Gastrocnemius medialis (tissue), 4 donors: ENCODE measurements around the gene LUZP2. TPM values are rescaled to one million over a fixed set of nuclear protein-coding genes. Genes with fewer than 3 reads are reported as not detected.

Experiments used
- ATAC-seq, 2 donors: fragments of 150-250 bp; one replicate each; pipeline ENCODE4 v1.9.1; 2016
- DNase-seq, 2 donors: peaks; one replicate each; pipeline ENCODE4 v3.0.0-alpha.2; 2019
- H3K27ac ChIP-seq, 4 donors: fragments of 200-600 bp; sonication (generic); 1 replicate in 1 of 4; 2 replicates in 3 of 4; pipeline ENCODE4 v1.5.1; 2016 to 2018; ENCODE audit warnings: mild to moderate bottlenecking in 2 of 4, moderate library complexity in 1 of 4
- H3K27me3 ChIP-seq, 3 donors: fragments of 200-600 bp; sonication (generic) in 2 of 3; 1 replicate in 1 of 3; 2 replicates in 2 of 3; pipeline versions ENCODE4 v1.5.1 to v1.6.0; 2016 to 2019; ENCODE audit warnings: mild to moderate bottlenecking in 1 of 3, moderate library complexity in 1 of 3
- H3K36me3 ChIP-seq, 2 donors: fragments of 200-600 bp; sonication (generic) in 1 of 2; one replicate each; pipeline ENCODE4 v1.5.1; 2017 to 2018
- H3K4me1 ChIP-seq, 2 donors: fragments of 200-600 bp; sonication (generic) in 1 of 2; one replicate each; pipeline ENCODE4 v1.5.1; 2016 to 2017; ENCODE audit warnings: mild to moderate bottlenecking in 2 of 2
- H3K4me3 ChIP-seq, 4 donors: fragments of 200-600 bp; sonication (generic) in 3 of 4; 1 replicate in 1 of 4; 2 replicates in 3 of 4; pipeline ENCODE4 v1.5.1; 2016 to 2019; ENCODE audit warnings: mild to moderate bottlenecking in 2 of 4
- H3K9me3 ChIP-seq, 3 donors: fragments of 200-600 bp; sonication (generic) in 2 of 3; 1 replicate in 1 of 3; 2 replicates in 2 of 3; pipeline ENCODE4 v1.5.1; 2016 to 2019
- CTCF ChIP-seq, 5 experiments: fragments of 450-650 bp in 3 of 5; fragments of 200-600 bp in 2 of 5; sonication (generic) in 2 of 5; IDR thresholded peaks in 4 of 5; conservative IDR thresholded peaks in 1 of 5; 1 replicate in 4 of 5; 2 replicates in 1 of 5; pipeline ENCODE4 v1.5.1; 2016 to 2019; ENCODE audit warnings: antibody characterized with exemption in 5 of 5, mild to moderate bottlenecking in 3 of 5, moderate library complexity in 3 of 5
- POLR2A ChIP-seq, 2 donors: fragments of 450-650 bp; IDR thresholded peaks; one replicate each; pipeline ENCODE4 v1.6.1; 2017; ENCODE audit warnings: antibody characterized with exemption in 2 of 2, mild to moderate bottlenecking in 2 of 2, moderate library complexity in 2 of 2
- in situ Hi-C, 4 donors: fragments of 200-750 bp; cut with MboI; loops; one replicate each; pipeline versions ENCODE4 v1.15.0 to v1.8.0; 2017; ENCODE audit warnings: low sequenced_read_pairs in 4 of 4
- intact Hi-C: fragments of 100-400 bp; cut with DNase I; formaldehyde crosslinking; loops from one replicate; pipeline ENCODE4 v1.15.1; 2023; ENCODE audit warnings: low total_unique reads
- total RNA-seq, 4 donors: library from RNA; depleted of rRNA; stranded (reverse); fragments of >200 nt; gene quantifications; one replicate each; pipeline versions ENCODE4 v1.1.0 to v1.2.3, GENCODE V29; 2016

Gene LUZP2
- total RNA-seq, 4 donors from 2014 or later: not detected

- in situ Hi-C loops: no loop called here
- no peak for ATAC-seq
- TF ChIP-seq CTCF (IDR thresholded peaks at IDR 0.05 in 4 of 5, conservative IDR thresholded peaks at IDR 0.05 in 1 of 5): no peak
- TF ChIP-seq POLR2A (IDR thresholded peaks at IDR 0.05): no peak
- Histone ChIP-seq H3K4me3 (no peak overlapping the region), H3K36me3 (no peaks in the 10 kb centered on the region), H3K27ac (no peak overlapping the region), H3K9me3 (no peaks in the 10 kb centered on the region), H3K4me1 (no peaks in the 10 kb centered on the region), H3K27me3 (no peaks in the 10 kb centered on the region)
- intact Hi-C loops: no loop called here
- no peak for DNase-seq
Observed at GRCh38 chr11:24471084-24471483, 25.8 kb upstream of the LUZP2 start.

- DNase-seq: no peak
- H3K4me3 ChIP-seq: no peak overlapping the region
- H3K27ac ChIP-seq: no peak overlapping the region
- H3K9me3 ChIP-seq: no peaks in the 10 kb centered on the region
- no peaks in the 10 kb centered on the region for H3K27me3 ChIP-seq
- no peaks in the 10 kb centered on the region for H3K4me1 ChIP-seq
- TF ChIP-seq CTCF (IDR thresholded peaks at IDR 0.05 in 4 of 5, conservative IDR thresholded peaks at IDR 0.05 in 1 of 5): no peak
- TF ChIP-seq POLR2A (IDR thresholded peaks at IDR 0.05): no peak
- in situ Hi-C loops (no loop called here), intact Hi-C loops (no loop called here)
- no peaks in the 10 kb centered on the region for H3K36me3 ChIP-seq
- ATAC-seq: no peak
Observed at GRCh38 chr11:24478718-24479117, 18.1 kb upstream of the LUZP2 start.

- H3K27me3 ChIP-seq: no peaks in the 10 kb centered on the region
- in situ Hi-C loops: no loop called here
- TF ChIP-seq POLR2A (IDR thresholded peaks at IDR 0.05) (no peak), CTCF (IDR thresholded peaks at IDR 0.05 in 4 of 5, conservative IDR thresholded peaks at IDR 0.05 in 1 of 5) (no peak)
- no peak overlapping the region for H3K4me3 ChIP-seq
- DNase-seq (no peak), ATAC-seq (no peak)
- no peaks in the 10 kb centered on the region for H3K36me3 ChIP-seq
- intact Hi-C loops: no loop called here
- H3K27ac ChIP-seq: no peak overlapping the region
- H3K9me3 ChIP-seq: no peaks in the 10 kb centered on the region
- H3K4me1 ChIP-seq: no peaks in the 10 kb centered on the region
Observed at GRCh38 chr11:24489477-24489876, 7.4 kb upstream of the LUZP2 start.

GRCh38 chr11:24496386-24496735, 492 bp upstream of the LUZP2 start:
- ATAC-seq: no peak
- intact Hi-C loops (no loop called here), in situ Hi-C loops (no loop called here)
- Histone ChIP-seq H3K36me3 (no peaks in the 10 kb centered on the region), H3K4me3 (peak overlapping the region in 1 of 4 donors; percentile 9), H3K9me3 (no peaks in the 10 kb centered on the region), H3K4me1 (no peaks in the 10 kb centered on the region), H3K27me3 (peaks cover 4 to 21% (median 18%) of the 10 kb centered on the region in 3 donors), H3K27ac (no peak overlapping the region)
- no peak for TF ChIP-seq CTCF (IDR thresholded peaks at IDR 0.05 in 4 of 5, conservative IDR thresholded peaks at IDR 0.05 in 1 of 5)
- no peak for TF ChIP-seq POLR2A (IDR thresholded peaks at IDR 0.05)
- DNase-seq: no peak

- no peak overlapping the region for H3K4me3 ChIP-seq
- in situ Hi-C loops (no loop called here), intact Hi-C loops (no loop called here)
- no peak for ATAC-seq
- TF ChIP-seq CTCF (IDR thresholded peaks at IDR 0.05 in 4 of 5, conservative IDR thresholded peaks at IDR 0.05 in 1 of 5) (no peak), POLR2A (IDR thresholded peaks at IDR 0.05) (no peak)
- H3K36me3 ChIP-seq: no peaks in the 10 kb centered on the region
- peaks cover 4 to 21% (median 18%) of the 10 kb centered on the region in 3 donors for H3K27me3 ChIP-seq
- DNase-seq: no peak
- H3K27ac ChIP-seq: no peak overlapping the region
- H3K9me3 ChIP-seq: no peaks in the 10 kb centered on the region
- no peaks in the 10 kb centered on the region for H3K4me1 ChIP-seq
Observed at GRCh38 chr11:24497831-24498230, 978 bp downstream of the LUZP2 start.
